Measurements from ENCODE around the gene C9.
"Not testable (repeated sequence)": the region's sequence is repeated elsewhere in the genome, so short reads cannot be mapped to it uniquely, and the experiment has no call there.

Gene C9

DNA sequence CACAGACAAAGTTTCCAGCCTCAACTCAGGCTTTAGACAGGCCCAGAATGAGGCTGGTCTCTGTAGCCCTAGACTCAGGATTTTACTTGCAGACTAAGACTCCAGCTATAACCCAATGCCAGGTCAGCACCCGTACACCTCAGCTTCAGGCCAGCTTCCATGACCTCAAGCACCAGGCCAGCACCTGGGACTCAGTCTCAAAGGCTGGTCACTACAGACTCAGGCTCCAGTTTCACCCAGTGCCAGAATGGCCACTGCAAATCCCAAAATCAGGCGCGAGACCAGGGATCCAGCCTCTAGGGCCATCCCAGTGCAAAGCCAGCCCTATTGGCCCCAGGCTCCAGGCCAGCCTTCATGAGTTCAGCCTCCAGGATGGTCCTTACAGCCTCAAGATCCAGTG, 44.9 kb downstream of the C9 start:
- no peak for DNase-seq

DNA sequence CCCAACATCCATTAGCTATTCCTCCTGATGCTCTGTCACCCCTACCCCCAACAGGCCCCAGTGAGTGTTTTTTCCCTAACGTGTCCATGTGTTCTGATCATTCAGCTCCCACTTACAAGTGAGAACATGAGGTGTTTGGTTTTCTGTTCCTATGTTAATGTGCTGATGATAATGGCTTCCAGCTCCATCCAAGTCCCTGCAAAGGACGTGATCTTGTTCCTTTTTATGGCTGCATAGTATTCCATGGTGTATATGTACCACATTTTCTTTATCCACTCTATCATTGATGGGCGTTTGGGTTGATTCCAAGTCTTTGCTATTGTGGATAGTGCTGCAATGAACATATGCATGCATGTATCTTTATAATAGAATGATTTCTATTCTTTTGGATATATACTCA, 47.8 kb downstream of the C9 start:
- not testable (repeated sequence) for DNase-seq

DNA sequence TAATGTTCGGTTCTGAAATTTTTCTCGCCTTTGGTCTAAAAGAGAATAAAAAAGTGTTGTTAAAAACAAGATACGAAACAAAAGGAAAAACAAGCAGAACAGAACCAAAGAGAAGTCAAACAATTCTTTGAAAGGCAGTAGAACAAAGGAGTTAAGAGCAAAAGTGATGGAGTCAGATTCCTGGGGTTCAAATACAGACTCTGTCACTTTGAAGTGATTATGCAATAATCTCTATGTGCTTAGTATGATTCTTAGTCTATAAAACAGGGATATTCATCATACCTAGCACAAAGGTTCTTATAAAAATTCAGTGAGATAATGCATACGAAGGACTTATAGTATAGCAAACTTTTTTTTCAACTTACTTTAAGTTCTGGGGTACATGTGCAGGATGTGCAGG, 48.3 kb downstream of the C9 start:
- DNase-seq, result no peak

DNA sequence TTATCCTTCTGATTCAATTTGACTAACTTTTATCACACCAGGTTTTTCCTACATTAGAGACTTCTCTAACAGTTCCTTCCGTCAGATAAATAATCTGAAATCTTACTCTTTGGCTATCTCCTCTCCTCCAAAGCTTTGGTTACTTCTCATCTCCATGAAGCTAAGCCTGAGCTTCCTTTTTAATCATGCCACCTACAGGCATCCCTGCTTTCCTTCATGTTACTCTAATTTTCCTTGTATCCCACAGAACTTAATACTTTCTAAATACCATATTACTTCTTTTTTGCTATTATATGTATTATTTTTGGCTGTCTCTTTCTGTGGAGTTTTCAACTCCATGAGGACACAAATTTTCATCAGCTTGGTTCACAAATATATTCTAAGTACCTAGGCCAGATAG, 49.7 kb downstream of the C9 start:
- DNase-seq, result no peak

DNA sequence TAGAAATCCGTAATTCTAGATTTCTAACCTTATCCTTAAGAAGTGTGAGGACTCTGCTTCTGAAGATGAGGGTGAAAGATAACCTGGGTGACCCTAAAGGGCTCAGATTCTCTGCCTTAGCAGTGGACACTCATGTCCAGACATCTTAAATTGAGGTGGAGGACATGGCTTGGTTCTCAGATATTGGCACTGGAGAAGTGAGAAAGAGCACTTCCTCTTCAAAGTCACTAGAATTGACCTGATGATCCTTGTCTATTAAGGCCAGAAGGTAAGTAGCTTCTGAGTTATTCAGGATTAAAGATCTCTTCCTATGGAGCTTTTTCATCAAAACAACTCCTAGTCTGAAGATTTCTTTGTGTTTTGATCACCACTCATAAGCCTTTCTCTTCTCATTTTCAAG, 54.8 kb downstream of the C9 start:
- no peak for DNase-seq

DNA sequence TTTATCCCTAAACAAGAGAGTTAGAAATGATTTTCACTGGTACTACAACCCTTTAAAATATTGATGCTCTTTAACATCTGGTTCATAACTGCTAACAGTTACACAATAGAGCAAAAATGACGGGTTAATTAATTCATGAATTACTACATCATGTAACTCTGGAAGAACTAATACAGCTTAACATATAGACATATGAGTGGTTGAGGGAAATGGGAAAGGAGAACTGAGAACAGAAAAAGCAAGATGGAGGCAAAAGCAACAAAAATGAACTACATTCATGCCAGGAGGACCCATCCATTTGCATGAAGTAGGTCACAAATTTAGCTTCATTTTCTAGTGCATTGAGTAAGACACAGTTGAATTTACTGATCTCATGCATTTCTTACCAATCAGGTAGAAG, 61.8 kb downstream of the C9 start:
- DNase-seq, result no peak

DNA sequence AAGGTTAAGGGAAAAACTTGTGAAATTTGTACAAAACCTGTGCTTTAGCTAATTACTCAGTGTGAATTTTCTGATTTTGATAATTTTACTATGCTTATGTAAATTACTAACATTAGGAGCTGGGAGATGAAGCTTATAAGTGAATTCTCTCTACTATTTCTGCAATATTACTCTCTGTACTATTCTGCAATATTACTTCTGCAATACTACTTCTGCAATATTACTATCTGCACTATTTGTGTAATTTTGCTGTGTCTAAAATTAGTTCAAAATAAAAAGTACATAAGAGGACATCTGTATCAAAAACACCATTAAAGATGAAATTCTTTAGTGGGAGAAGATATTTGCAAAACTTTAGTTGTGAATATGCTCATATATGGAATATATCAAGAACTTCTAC, 62.9 kb downstream of the C9 start:
- DNase-seq, result no peak

DNA sequence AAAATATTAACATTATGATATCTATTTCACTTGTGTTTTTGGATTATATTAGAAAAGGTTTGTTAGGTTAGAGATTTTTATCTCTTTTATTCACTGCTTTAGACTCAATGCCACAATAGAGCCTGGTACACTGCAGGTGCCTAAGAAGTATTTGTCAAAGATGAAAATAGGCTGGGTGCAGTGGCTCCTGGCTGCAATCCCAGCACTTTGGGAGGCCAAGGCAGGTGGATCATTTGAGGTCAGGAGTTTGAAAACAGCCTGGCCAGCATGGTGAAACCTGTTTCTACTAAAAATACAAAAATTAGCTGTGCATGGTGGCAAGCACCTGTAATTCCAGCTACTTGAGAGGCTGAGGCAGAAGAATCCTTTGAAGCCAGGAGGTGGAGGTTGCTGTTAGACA, 64.3 kb downstream of the C9 start:
- DNase-seq, result no peak

DNA sequence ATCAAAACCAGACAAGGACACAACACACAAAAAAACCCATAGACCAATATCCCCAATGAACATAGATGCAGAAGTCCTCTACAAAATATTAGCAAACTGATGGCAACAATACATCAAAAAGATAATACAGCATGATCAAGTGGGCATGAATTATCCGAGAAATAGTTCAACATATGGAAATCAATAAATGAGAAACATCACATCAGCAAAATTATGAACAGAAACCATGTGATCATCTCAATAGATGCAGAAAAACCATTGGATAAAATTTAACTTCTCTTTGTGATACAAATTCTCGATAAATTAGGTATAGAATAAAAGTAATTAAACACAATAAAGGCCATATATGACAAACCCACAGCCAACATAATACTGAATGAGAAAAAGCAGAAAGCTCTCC, 69.6 kb downstream of the C9 start:
- no peak for DNase-seq

DNA sequence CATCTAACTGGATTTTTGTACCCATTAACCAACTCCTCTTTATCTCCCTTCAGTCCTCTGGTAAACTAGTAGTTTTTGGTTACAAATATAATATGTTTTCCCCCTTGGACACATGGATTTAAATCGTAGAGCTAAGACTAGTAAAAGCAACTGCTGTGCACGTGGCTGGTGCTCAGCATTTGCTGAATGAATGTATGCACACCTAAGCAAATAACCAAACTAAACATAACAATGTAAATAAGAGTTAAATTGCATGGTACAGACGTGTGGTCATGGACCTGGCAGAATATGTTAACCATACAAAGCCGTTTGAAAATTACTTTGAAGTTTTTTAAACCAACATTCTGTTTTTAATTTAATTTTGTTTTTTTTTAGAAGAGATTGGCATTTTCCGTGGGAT, 79.7 kb downstream of the C9 start:
- no peak for DNase-seq

DNA sequence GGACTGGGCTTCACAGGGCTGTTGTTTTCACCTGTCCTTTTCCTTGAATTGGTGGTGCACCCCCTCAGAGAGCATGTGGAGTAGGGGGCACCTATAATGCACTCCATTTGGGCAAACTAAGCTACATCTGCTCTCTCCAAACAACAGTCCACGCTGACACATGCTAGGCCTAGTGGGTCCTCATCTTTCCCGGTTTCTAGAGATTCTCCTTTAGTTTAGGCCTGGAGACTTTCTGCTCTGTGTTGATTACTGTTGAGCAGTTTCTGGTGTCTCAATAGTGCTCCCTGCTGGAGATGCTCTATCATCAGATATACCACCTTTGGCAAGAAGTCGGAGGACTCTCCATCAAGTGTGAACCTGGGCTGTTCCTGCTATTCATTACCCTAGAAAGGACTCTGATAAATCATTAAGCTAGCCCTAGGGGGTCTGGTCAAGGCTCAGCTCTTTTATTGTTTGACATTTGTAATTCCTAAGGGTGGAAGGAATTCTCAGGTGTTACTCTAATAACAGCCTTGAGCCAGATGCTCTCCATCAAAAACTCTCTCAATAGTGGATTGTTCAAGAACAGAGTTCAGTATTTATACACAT, 81.0 kb downstream of the C9 start:
- DNase-seq, result peak; percentile 17

DNA sequence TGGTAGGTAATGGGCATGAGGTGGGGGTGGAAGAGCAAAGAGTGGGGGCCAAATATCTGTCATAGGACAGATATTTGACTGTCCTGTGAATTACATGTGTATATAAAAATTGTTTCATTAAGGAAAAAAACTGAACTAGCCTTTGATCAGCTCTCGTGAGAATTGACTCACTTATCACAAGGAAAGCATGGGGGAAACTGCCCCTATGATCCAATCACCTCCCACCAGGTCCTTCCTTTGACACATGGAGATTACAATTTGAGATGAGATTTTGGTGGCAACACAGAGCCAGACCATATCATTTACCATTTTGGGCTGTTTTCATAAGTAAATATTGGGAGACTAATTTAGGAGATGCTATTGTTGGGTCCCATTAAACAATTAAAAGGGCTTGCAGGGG, 81.7 kb downstream of the C9 start:
- no peak for DNase-seq

DNA sequence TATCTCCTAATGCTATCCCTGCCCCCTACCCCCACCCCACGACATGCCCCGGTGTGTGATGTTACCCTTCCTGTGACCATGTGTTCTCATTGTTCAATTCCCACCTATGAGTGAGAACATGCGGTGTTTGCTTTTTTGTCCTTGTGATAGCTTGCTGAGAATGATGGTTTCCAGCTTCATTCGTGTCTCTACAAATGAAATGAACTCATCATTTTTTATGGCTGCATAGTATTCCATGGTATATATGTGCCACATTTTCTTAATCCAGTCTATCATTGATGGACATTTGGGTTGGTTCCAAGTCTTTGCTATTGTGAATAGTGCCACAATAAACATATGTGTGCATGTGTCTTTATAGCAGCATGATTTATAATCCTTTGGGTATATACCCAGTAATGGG, 88.4 kb downstream of the C9 start:
- DNase-seq, result not testable (repeated sequence)

DNA sequence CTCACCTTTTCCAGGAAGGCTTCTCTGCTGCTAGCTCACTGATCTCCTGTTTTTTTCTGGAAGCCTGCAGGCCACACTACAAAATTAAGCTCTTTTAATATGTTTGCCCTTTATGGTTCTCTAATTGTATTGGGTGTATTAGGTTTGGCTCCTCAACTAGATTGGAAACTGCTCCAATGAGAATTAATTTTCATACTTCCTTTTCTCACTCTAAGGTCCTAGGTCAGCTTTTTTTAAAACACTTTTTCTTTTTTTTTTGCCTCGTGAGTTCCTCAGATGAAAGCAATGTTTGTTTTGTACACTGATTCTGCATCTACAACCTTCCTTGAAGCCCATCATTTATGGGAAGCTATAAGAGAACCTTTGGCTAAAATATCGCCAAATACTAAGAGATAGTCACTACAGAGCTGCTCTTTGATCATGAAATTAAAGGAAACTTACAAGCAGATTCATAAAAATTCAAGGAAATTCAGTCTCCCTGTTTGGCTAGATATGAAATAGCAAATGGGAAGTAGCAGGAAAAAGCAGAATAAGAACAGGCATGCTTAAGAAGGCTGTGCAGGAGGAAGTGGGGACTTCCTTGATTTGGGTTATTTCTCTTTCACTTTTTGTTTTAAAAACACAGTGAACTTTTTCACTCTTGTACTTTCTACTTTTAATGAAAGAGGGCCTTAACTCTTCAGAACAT, 89.8 kb downstream of the C9 start:
- DNase-seq, result no peak

DNA sequence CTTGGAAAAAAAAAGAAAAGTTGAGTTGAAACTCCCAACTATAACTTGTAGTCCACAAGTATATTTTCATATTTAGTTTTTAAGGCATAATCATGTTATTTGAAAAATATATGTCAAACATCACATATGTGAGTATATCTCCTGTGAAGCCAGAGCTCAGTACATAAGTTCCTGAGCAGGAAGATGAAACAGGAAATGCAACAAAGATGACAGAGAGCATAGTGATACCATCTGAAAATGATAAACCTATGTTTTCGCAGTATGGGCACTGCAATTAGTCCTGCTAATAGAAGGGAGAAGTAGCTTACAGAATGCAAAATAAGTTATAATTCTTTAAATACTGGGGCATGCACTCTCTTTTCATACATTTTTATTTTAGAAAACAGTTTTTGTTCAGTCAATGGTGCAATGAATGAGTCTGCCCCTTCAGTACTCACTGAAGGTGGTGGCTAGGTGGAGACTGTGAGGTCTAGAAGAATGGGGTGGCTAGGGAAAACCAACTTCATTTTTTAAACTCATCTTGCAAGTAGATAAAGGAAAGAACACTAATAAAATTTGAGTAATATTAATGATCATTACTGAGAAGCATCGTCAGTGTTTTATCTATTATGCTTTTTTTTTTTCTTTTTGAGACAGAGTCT, 90.9 kb downstream of the C9 start:
- no peak for DNase-seq

DNA sequence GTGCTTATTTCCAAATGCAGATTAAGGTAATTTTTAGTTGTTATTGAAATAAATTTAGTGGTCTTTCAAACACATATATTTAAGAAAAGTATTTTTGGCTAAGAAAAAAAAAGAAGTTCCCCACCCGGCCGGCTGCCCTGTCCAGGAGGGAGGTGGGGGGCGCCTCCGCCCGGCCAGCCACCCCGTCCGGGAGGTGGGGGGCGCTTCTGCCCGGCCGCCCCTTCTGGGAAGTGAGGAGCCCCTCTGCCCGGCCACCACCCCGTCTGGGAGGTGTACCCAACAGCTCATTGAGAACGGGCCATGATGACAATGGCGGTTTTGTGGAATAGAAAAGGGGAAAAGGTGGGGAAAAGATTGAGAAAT, 91.4 kb downstream of the C9 start:
- DNase-seq, result not testable (repeated sequence)

DNA sequence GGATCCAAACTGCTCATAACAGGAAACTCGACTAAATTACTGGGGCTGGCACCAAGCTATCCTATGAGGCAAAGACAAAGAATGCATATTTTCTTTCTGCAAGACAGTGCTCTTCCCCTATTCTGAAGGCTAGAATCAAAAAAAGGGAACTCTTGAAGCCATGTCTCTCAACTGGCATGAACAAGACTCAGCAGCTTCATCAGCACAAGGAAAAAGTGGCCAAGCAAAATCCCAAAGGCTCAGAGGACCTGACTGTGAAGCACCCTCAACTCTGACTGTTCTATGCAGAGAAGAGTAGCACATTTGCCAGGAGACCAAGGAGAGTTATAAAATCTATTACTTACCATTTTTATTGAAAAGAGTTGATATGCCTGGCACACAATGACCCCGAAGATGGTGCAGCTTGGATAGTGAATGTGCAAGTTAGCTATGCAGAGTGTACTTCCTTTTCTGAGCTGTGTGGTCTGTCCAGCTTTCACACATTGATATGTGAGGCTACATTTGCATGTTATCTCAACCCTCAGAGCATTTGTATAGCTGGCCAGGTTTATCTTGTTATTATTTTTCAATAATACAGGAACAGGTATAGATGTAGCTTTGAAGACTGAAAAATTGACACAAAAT, 94.0 kb downstream of the C9 start:
- DNase-seq, result no peak

DNA sequence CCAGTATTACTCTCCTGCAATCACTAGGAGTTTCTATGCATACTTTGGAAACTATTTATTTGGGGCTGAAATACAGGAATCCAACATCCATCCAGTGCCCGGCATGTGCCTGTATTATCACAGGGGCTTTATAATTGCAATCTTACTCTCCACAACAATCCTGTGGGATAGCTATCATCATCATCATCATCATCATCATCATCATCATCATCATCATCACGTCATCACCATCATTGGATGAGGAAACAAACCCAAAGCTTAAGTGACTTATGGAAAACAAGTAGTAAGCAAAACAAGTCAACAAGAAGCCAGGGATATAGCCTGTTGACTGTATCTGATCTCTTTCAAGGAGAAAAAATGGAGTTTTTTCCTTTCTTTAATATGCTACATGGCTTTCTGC, 97.1 kb downstream of the C9 start:
- no peak for DNase-seq

DNA sequence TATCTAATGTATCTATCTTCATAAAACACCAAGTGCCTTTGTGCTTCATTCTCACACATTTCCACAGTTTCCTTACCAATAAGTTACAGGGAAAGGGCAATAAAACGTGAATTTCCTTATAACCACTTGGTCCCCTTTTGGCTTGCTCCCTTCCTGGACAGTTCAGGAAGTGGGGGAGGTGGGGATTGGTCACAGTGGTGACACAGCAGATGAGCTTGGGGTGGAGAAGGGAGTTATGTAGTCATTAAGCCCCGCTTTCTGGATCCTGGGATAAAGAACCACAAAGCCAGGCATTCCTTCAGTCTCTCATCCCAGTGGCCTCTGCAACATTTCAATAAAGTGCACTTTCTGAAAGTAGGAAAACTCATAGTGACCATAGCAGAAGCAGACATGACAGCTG, 97.9 kb downstream of the C9 start:
- no peak for DNase-seq

DNA sequence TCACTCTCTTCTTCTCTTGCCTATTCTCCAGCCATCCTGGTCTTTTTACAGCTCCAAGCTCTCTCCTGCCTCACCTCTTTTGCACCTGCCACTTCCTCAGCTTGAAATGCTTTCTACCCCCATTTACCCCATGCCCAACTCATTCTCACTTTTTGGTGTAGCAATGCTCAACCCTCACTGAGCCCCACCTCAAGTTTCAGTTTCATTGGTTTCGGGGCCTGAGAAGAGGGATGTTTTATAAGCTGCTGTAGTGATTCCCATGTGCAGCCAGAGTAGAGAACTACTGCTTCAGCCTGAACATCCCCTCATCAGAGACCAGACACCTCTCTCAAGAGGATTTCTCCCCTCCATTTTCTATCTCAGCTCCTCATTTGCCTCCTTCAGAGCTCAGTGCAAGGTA, 99.8 kb downstream of the C9 start:
- no peak for DNase-seq

DNA sequence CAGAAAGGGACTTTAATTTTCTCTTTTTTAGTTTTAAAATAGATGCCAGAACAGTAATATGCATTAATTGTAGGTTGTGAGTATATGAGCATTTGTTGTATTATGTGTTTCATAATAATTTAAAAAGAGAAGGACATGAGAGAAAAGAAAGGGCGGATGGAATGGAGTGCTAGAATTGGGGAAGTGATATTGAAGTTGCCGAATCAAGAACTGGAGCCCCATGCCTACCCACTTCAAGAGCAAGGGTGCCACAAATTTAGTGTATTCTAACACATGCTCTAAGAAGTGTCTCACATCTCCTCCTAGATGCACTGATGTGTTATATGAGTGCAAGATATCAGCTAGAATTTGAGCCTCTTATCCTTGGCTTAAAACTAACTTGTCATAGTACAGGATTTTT, 101.3 kb downstream of the C9 start:
- DNase-seq, result no peak

DNA sequence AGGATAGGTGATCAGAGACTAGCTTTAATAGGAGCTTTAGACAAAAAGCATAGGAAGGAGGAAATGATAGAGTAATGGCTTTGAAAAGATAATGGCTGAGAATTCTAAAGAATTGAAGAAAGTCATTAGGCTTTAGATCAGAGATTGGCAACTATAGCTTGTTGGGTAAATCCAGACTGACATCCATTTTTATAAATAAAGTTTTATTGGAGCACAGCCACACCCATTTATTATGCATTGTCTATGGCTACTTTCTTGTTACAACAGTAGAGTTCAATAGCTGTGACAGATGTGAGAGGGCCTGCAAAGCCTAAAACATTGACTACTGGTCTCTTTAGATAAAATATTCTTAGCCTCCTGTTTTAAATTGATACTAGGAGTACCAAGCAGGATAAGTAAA, 104.2 kb downstream of the C9 start:
- DNase-seq, result no peak

DNA sequence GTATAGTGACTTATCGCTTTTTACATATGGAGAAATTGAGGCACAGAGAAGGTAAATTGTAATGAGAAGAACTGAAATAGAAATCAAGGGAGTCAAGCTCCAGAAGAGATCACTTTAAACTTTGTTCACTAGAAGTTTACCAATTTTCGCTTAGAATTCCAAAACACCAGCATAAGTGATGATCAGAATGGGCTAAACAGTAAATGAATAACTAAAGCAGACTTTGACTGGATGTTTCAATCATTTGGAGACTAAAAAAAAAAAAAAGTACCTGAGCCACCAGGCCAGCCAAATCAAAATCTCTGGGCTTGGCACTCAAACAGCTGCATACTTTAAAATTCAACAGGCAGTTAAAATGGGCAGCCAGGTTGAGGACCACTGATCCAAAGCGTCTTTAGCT, 106.7 kb downstream of the C9 start:
- no peak for DNase-seq

DNA sequence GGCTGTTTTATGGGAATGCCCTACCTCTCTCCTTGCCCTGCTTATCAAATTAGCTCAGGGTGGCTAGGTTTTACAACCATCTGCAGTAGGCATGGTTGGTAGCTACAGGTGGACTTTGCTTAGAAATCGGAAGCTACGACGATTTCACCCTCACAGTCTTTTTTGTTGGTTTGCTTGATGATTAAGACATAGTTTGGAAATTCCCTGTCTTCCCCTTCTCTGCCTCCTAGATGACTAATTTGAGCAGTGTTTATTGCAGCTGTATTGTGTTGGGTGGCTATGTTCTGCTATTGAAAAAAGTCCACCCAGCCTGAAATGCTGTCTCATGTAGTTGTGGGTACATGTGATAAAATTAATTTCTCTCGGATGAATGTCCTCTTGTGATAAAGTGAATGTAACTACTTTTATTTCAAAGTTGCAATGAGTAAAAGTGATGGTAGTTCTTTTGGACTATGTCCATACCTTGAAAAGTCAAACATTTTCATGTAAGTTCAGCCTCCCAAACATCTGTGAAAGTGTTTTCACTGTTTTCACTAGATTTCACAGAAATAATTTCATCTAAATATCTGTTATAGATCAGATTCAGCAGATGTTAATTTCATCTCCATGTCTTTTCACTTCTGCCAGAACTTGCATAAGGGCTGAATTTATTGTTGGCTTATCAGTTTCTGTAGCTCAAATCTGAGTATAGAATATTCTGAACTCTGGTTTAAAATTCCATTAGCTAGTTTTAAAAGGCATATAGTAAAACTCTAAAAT, 107.6 kb downstream of the C9 start:
- DNase-seq, result no peak

Measured in stimulated activated CD4-positive, alpha-beta T cell treated with anti-CD3 and anti-CD28 coated beads, Interleukin-12 subunit alpha, Interleukin-12 subunit beta, amount 100 ng/mL, for 4 hours (primary cell).